Measurements from ENCODE around the gene SIDT1.

The SIDT1 gene

DNA sequence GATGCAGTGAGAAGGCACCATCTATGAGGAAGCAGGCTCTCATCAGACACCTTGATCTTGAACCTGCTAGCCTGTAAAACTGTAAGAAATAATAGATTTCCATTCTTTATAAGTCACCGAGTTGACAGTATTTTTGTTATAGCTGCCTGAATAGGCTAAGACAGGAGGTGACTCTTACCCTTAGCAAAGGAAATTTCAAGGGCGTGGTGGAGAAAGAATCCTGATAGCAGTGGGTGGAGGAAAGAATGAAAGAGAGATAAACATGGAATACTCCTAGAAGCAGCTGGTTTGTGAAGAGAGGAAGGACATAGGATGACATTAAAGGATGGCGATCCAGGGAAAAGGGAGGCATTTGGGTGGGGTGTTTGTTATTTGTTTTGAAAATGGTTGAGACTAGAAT, 41.4 kb downstream of the SIDT1 start:
- TF ChIP-seq TCF12 (IDR thresholded peaks at IDR 0.05; ENCODE audit: low read depth) (no peak), EP300 (IDR thresholded peaks at IDR 0.05; ENCODE audit: borderline replicate concordance) (no peak), TAF1 (IDR thresholded peaks at IDR 0.05; ENCODE audit: low read depth) (no peak), YY1 (IDR thresholded peaks at IDR 0.05; ENCODE audit: low read depth) (no peak), CREB1 (IDR thresholded peaks at IDR 0.05; ENCODE audit: low read depth) (no peak), NFIC (IDR thresholded peaks at IDR 0.05) (no peak), TEAD4 (IDR thresholded peaks at IDR 0.05) (no peak), ZBTB7A (IDR thresholded peaks at IDR 0.05; ENCODE audit: low read depth) (no peak)
- TF ChIP-seq, protein P1, sequence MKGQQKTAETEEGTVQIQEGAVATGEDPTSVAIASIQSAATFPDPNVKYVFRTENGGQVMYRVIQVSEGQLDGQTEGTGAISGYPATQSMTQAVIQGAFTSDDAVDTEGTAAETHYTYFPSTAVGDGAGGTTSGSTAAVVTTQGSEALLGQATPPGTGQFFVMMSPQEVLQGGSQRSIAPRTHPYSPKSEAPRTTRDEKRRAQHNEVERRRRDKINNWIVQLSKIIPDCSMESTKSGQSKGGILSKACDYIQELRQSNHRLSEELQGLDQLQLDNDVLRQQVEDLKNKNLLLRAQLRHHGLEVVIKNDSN (IDR thresholded peaks at IDR 0.05), result no peak
- TF ChIP-seq, protein P2, sequence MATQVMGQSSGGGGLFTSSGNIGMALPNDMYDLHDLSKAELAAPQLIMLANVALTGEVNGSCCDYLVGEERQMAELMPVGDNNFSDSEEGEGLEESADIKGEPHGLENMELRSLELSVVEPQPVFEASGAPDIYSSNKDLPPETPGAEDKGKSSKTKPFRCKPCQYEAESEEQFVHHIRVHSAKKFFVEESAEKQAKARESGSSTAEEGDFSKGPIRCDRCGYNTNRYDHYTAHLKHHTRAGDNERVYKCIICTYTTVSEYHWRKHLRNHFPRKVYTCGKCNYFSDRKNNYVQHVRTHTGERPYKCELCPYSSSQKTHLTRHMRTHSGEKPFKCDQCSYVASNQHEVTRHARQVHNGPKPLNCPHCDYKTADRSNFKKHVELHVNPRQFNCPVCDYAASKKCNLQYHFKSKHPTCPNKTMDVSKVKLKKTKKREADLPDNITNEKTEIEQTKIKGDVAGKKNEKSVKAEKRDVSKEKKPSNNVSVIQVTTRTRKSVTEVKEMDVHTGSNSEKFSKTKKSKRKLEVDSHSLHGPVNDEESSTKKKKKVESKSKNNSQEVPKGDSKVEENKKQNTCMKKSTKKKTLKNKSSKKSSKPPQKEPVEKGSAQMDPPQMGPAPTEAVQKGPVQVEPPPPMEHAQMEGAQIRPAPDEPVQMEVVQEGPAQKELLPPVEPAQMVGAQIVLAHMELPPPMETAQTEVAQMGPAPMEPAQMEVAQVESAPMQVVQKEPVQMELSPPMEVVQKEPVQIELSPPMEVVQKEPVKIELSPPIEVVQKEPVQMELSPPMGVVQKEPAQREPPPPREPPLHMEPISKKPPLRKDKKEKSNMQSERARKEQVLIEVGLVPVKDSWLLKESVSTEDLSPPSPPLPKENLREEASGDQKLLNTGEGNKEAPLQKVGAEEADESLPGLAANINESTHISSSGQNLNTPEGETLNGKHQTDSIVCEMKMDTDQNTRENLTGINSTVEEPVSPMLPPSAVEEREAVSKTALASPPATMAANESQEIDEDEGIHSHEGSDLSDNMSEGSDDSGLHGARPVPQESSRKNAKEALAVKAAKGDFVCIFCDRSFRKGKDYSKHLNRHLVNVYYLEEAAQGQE (IDR thresholded peaks at IDR 0.05; ENCODE audit: low read depth), result no peak

DNA sequence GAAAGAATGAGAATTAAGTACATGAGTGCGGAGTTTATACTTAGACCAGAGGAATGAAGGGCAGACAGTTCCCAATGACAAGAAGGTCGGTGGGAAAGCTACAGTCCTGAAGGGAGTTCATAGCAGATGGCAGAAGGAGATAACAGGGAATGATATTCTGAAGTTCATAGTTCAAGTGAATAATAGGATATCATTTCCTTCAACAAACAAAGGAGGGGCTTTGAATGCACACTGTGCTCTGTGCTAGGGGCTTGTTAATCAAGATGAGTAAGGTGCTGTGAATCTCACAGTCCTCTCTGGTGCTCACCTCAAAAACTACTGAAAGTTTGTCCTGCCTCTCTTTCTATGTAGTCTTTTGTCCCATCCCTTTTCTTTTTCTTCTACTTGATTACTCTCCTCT, 41.9 kb downstream of the SIDT1 start:
- TF ChIP-seq EGR1 (IDR thresholded peaks at IDR 0.05) (no peak), CREB1 (IDR thresholded peaks at IDR 0.05; ENCODE audit: low read depth) (no peak), ZBTB7A (IDR thresholded peaks at IDR 0.05; ENCODE audit: low read depth) (no peak), NFIC (IDR thresholded peaks at IDR 0.05) (no peak), FOXM1 (IDR thresholded peaks at IDR 0.05; ENCODE audit: borderline replicate concordance, low read depth) (no peak), EP300 (IDR thresholded peaks at IDR 0.05; ENCODE audit: borderline replicate concordance) (no peak), YY1 (IDR thresholded peaks at IDR 0.05; ENCODE audit: low read depth) (no peak), RAD21 (IDR thresholded peaks at IDR 0.05; ENCODE audit: low read depth) (no peak), TCF12 (IDR thresholded peaks at IDR 0.05; ENCODE audit: low read depth) (no peak), TAF1 (IDR thresholded peaks at IDR 0.05; ENCODE audit: low read depth) (no peak), CEBPB (IDR thresholded peaks at IDR 0.05) (no peak), TEAD4 (IDR thresholded peaks at IDR 0.05) (no peak)
- TF ChIP-seq, protein P1 (IDR thresholded peaks at IDR 0.05), result no peak
- TF ChIP-seq, protein P2 (IDR thresholded peaks at IDR 0.05; ENCODE audit: low read depth), result no peak
- TF ChIP-seq, protein P3, sequence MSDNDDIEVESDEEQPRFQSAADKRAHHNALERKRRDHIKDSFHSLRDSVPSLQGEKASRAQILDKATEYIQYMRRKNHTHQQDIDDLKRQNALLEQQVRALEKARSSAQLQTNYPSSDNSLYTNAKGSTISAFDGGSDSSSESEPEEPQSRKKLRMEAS (IDR thresholded peaks at IDR 0.05), result no peak

DNA sequence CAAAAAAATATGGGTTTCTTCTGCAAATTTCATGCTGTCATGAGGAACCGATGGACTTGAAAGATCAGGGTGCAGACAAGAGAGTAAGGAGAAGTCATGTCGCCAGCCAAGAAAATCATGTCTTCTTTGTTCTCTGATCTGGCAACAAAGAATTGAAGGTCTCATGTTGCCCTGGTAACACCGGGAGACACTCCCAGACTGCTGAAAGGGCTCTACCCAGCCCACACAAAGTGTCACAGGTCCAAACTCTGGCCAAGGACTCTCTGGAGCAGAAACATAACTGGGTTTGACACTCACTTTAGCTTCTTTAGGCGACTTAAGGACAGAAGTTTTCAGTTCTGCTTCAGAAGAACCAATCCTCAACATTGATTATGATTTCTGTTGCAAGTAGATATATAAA, 42.9 kb downstream of the SIDT1 start:
- TF ChIP-seq EGR1 (IDR thresholded peaks at IDR 0.05), result no peak
- no peak for TF ChIP-seq TCF12 (IDR thresholded peaks at IDR 0.05; ENCODE audit: low read depth)
- TF ChIP-seq, protein P3 (IDR thresholded peaks at IDR 0.05), result no peak
- no peak for TF ChIP-seq YY1 (IDR thresholded peaks at IDR 0.05; ENCODE audit: low read depth)
- no peak for TF ChIP-seq TEAD4 (IDR thresholded peaks at IDR 0.05)
- TF ChIP-seq ZBTB7A (IDR thresholded peaks at IDR 0.05; ENCODE audit: low read depth), result no peak
- TF ChIP-seq RAD21 (IDR thresholded peaks at IDR 0.05; ENCODE audit: low read depth), result no peak

DNA sequence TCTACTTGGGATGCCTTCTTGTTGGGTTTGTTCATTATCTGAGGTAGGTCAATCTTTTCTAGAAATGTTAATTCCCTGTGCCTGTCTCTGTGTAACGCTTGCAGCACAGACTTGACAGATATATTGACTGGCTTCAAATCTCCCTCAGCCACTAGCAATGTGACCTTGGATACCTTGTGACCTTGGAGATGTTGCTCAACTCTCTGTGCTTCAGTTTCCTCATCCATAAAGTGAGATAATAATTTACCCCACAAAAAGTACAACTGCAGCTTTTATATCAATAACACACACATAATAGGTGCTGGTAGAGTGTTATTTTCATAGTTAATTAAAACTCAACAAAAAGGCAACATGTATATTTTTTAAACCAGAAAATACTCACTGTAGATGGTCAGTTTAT, 52.9 kb downstream of the SIDT1 start:
- TF ChIP-seq EP300 (IDR thresholded peaks at IDR 0.05; ENCODE audit: borderline replicate concordance) (no peak), CREB1 (IDR thresholded peaks at IDR 0.05; ENCODE audit: low read depth) (no peak), RAD21 (IDR thresholded peaks at IDR 0.05; ENCODE audit: low read depth) (no peak), ZBTB7A (IDR thresholded peaks at IDR 0.05; ENCODE audit: low read depth) (no peak), TEAD4 (IDR thresholded peaks at IDR 0.05) (no peak)
- TF ChIP-seq, protein P2 (IDR thresholded peaks at IDR 0.05; ENCODE audit: low read depth), result no peak

DNA sequence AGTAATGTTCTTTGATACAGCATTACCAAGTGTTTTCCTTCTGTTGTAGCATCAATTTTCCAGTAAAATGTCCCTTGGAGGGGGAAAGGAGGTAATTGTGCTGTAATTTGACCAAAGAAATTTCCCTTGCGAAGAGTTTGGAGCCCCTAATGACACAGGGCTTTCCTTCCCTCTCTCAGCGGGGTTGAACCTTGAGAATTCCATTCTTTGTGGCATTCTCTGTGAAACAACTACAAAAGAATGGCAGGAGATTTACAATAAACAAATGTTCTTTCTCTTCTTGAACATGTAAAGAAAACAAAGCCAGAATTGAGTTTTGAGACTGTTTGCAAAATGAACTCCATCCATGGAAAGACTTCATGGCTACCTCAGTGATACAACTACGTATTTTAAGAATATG, 53.4 kb downstream of the SIDT1 start:
- TF ChIP-seq, protein P3 (IDR thresholded peaks at IDR 0.05), result no peak
- TF ChIP-seq NFIC (IDR thresholded peaks at IDR 0.05) (no peak), TEAD4 (IDR thresholded peaks at IDR 0.05) (no peak), RAD21 (IDR thresholded peaks at IDR 0.05; ENCODE audit: low read depth) (no peak), TAF1 (IDR thresholded peaks at IDR 0.05; ENCODE audit: low read depth) (no peak), EP300 (IDR thresholded peaks at IDR 0.05; ENCODE audit: borderline replicate concordance) (no peak), YY1 (IDR thresholded peaks at IDR 0.05; ENCODE audit: low read depth) (no peak), CREB1 (IDR thresholded peaks at IDR 0.05; ENCODE audit: low read depth) (no peak), CEBPB (IDR thresholded peaks at IDR 0.05) (no peak), EGR1 (IDR thresholded peaks at IDR 0.05) (no peak), ZBTB7A (IDR thresholded peaks at IDR 0.05; ENCODE audit: low read depth) (no peak), FOXM1 (IDR thresholded peaks at IDR 0.05; ENCODE audit: borderline replicate concordance, low read depth) (no peak)
- TF ChIP-seq, protein P1 (IDR thresholded peaks at IDR 0.05), result no peak
- TF ChIP-seq, protein P2 (IDR thresholded peaks at IDR 0.05; ENCODE audit: low read depth), result no peak
